Measurements from ENCODE around the gene COX7A1.
A peak's percentile ranks its signal among the peaks of the same experiment; 100 is the strongest.
"Not testable (repeated sequence)": the region's sequence is repeated elsewhere in the genome, so short reads cannot be mapped to it uniquely, and the experiment has no call there.

COX7A1 gene

DNA sequence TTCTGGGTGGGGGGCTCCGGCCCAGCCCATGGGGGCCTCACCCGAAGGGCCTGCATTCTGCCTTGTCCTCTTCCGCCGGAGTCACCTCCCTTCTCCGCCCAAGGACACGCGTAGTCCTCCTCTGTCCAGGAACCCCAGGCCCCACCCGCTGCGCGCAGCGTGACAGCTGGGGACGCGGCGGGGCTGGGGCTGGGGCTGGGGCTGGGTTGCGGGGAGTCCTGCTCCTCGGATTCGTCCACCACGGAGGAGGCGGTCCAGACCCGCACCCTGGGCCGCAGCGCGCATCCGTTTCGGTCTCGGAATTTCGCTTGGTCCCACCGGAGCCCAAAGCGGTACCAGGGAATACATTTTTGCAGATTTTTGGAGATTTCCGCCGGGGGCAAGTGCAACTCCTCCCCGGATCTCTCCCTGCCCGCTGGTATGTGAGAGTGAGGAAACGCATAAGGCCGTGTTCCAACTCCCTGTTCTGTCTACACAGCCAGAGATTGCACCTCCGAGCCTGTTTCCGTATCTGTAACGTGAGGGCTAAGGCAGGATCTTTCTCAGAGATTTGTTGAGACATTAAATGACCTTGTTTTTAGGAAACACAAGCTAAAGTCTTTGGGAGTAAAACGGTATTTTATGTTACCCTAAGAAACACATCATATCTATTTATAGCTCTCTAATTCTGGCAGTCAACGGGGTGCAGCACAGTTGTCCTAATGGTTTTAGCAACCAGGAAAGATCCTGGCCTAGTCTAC lies at the start of gene COX7A1:
Gene COX7A1 (minus strand): TSS at position 96 of the 740 bp plus-strand sequence. CDS start 40 bp downstream, at position 56.
- no peak for DNase-seq

DNA sequence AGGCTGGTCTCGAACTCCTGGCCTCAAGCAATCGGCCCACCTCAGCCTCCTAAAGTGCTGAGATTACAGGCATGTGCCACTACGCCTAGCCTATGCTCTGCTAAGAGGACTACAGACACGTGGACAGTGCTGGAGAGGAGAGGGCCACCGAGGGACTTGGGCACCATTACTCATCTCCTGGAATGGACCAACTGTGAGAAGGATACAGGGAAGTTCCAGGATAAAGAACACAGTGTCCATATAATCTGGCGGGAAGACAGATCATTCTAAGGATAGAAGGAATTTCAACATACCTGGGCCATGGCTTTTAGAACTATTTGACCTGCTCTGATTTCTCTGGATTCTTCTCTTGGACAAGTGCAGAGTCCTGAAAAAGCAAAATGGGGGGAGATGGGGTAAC lies 49.4 kb upstream of the COX7A1 start:
- no peak for DNase-seq

DNA sequence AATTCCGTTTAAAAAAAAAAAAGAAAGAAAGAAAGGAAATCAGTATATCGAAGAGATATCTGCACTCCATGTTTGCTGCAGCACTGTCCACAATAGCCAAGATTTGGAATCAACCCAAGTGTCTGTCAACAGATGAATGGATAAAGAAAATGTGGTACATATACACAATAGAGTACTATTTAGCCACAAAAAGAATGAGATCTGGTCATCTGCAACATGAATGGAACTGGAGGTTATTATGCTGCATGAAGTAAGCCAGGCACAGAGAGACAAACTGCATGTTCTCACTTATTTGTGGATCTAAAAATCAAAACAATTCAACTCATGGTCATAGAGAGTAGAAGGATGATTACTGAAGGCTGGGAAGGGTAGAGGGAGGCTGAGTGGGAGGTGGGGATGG lies 45.9 kb upstream of the COX7A1 start:
- DNase-seq = no peak

DNA sequence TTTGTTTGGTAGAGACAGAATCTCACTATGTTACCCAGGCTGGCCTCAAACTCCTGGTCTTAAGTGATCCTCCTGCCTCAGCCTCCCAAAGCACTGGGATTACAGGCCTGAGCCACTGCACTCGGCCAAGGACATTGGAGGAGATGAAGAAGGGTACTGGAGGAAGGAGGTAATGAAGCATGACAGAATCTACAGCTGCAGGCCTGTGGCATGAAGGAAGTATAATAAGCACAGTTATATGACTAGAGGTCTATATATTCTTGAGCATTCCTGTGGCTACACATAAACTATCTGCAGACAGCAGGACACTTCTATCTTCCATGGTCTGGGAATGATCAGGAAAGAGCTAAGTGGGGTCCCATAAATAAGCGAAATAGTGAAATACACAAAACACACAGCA lies 44.0 kb upstream of the COX7A1 start:
- peak; percentile 32 for DNase-seq

DNA sequence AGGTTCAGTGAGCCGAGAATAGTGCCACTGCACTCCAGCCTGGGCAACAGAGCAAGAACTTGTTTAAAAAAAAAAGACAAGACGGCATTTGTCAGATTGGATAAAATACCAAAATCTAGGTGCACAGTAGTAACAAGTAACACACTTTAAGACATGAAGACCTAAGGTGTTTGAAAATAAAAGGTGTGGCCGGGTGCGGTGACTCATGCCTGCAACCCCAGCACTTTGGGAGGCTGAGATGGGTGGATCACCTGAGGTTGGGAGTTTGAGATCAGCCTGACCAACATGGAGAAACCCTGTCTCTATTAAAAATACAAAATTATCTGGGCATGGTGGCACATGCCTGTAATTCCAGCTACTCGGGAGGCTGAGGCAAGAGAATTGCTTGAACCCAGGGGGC lies 34.5 kb upstream of the COX7A1 start:
- DNase-seq = not testable (repeated sequence)

DNA sequence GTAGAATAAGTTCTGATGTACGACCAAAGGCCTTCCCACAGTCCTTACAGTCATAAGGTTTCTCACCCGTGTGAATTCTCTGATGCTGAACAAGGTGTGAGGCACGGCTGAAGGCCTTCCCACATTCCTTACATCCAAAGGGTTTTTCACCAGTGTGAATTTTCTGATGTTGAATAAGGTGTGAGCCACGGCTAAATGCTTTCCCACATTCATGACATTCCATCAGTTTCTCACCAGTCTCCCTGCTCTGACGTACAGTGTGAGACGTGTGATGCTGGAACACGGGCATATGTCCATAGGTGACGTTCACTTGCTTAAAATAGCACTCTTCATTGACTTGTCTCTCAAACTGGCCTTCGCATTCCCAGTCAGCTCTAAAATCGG lies 31.0 kb upstream of the COX7A1 start:
- DNase-seq = no peak

DNA sequence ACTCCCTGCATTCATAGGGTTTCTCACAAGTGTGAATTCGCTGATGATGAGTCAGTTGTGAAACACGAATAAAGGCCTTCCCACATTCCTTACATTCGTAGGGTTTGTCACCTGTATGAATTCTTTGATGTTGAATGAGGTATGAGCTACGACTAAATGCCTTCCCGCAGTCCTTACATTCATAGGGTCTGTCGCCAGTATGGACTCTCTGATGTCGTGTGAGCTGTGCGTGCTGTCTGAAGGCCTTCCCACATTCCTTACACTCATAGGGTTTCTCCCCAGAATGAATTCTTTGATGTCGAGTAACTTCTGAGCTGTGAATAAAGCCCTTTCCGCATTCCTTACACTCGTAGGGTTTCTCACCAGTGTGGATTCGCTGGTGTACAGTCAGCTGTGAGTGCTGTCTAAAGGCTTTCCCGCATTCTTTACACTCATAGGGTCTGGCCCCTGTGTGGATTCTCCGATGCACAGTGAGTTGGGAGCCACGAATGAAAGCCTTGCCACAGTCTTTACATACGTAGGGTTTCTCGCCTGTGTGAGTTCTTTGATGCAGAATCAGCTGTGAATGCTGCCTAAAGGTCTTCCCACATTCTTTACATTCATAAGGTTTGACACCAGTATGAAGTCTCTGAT lies 30.5 kb upstream of the COX7A1 start:
- DNase-seq = peak; percentile 94

DNA sequence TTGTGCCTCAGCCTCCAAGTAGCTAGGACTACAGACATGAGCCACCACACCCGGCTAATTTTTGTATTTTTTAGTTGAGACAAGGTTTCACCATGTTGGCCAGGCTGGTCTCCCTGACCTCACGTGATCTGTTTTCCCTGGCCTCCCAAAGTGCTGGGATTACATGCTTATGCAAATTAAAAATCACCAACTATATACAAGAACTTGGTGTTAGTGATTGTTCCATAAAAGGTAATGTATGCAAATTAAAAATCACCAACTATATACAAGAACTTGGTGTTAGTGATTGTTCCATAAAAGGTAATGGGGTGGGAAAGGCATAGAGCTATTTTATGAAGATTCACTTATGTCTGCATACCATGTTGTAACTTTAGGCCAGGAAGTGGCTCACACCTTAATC lies 26.8 kb upstream of the COX7A1 start:
- not testable (repeated sequence) for DNase-seq

DNA sequence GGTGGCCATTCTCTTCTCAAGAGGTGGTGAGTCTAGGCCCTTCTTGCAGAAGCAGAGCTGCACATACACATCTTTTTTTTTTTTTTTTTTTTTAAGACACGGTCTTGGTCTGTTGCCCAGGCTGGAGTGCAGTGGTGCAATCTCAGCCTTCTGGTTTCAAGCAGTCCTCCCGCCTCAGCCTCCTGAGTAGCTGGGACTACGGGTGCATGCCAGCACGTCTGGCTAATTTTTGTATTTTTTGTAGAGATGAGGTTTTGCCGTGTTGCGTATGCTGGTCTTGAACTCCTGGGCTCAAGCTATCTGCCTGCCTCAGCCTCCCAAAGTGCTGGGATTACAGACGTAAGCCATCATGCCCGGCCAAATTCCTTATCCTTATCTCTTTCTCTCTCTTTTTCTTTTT lies 21.6 kb upstream of the COX7A1 start:
- DNase-seq = not testable (repeated sequence)

DNA sequence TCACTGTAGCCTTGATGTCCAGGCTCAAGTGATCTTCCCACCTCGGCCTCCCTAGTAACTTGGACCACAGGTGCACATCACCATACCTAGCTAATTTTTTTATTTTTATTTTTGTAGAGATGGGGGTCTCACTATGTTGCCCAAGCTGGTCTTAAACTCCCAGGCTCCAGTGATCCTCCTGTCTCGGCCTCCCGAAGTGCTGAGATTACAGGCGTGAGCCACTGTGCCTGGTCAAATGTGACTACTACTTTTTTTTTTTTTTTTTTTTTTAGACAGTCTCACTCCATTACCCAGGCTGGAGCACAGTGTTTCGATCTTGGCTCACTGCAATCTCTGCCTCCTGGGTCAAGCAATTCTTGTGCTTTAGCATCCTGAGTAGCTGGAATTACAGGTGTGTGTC lies 20.6 kb upstream of the COX7A1 start:
- no peak for DNase-seq

DNA sequence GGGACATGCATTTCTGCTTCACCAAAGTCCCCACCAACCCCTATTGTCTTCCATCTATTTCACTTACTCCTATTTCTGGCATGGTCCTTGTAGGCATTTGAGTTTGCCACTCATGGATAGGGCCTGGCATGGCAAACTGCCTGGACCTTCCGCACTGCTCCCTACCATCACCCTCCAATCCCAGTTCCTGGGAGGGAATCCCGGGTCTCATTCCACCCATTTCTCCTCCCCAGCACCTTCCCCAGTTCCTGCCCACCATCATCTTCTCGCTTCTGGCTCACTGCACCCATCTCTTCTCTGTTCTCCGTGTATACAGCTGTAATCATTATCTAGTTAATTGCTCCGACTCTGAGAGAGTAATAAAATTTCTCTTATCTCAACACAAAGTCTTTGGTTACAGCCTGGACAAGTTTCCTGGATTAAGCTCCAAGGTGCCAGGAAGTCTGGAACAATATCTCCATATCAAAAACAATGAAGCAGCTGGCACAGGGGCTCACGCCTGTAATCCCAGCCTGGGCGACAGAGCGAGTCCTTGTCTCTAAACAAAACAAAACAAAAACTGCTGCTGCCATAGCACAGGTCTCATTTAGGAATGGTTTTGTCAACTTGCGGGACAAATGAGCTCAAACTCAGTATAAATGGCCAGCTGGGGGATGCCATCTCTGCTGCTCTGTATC lies 17.0 kb upstream of the COX7A1 start:
- DNase-seq = no peak

DNA sequence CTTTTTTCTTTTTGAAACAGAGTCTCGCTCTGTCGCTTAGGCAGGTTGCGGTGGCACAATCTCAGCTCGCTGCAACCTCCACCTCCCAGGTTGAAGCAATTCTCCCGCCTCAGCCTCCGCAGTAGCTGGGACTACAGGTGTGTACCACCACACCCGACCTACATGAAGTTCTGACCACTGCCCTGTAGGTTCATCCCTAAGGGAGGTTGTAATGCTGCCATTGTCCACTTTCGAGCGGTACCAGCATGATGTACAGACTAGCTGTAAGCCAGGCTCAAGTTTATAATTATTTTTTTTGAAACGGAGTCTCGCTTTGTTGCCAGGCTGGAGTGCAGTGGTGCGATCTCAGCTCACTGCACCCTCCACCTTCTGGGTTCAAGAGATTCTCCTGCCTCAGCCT lies 11.6 kb upstream of the COX7A1 start:
- no peak for DNase-seq

DNA sequence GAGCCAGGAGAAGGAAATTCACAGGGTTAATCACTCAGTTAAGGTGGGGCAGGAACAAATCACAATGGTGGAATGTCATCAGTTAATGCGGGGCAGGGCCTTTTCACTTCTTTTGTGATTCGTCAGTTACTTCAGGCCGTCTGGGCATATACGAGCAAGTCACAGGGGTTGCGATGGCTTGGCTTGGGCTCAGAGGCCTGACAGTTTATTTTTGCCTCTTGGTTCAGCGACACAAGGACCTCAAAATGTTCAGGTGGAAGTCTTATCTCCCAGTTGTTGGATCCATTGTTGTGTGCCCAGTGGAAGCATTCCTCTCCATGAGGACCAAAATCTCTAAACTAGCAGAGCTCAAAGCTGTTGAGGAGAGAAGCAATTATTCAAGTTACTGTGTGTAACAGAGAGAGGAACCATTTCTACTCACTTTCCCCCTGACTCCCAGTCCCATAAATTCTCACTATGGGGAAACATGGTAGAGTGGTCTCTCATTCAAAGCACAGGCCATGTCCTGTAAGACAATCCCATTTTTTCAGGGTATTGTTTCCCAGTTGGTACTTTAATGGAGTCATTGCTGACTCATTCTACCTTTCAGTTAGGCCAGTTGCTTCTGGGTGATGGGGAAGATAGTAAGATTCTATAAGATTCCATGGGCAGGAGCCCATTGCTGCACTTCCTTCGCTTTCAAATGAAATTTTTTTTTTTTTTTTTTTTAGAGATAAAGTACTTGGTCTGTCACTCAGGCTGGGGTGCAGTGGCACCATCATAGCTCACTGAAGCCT lies 8.8 kb upstream of the COX7A1 start:
- DNase-seq = no peak

DNA sequence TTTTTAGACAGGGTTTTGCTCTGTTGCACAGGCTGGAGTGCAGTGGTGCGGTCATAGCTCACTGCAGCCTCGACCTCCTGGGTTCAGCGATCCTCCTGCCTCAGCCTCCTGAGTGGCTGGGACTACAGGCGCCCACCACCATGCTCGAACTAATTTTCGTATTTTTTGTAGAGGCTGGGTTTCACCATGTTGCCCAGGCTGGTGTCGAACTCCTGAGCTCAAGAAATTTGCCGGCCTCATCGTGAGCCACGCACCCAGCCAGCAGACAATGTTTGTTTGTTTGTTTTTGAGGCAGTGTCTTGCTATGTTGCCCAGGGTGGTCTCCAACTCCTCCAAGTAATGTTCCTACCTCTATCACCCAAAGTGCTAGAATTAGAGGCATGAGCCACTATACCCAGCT lies 879 bp upstream of the COX7A1 start:
- no peak for DNase-seq

DNA sequence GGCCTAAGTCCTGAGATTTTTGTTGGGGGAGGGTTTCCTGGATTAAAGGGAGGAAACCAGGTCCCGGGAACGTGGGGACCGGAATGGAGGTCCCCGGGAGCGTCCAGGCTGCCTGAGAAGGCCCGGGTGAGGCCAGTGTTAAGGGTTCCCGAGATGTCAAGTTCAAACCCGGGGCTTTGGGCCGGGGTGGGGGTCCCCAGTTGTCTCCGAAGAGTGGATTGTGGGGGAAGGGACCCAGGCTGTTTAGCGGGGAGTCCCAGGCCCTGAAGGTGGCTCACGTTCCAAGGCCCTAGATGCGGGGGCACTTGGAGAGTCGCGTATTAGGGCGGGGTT lies 262 bp downstream of the COX7A1 start:
- no peak for DNase-seq

DNA sequence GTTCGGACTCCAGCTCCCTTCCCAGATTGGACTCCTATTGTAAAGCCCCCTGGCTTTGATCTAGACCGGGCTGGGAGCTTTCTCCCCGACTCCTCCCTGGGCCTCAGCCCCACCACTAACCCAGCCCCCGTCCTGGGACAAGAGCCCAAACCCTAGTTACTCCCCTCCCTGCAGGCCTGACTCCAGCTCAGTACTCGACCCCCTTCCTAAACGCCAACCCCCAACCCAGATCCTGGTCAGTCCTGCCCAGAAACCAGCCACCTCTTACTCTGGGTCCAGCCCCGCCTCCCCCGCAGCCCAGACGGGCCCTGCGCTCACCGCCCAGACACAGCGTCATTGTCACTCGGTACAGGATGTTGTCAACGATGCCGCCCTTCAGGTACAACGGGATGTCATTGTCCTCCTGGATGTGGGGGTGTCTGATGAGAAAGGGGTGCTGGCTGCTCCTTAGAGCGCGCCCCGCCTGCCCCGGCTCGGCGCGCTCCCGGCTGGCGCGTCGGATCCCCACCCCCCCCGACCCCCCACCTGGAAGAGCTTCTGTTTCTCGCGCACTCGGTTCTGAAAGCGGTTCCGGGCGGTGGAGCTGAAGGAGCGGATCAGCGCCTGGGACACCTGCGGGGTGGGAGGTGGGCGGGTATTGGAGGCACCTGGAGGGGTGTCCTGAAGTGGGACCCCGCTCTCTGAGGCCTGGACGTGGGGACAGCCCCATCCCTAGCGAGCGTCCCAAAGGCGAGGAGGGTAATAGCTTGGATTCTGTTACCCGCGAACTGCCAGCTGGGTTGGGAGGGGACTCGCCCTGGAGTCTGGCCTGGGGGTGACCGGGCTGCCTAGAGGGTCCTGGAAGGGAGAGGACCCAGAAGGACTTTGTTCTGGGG lies 866 bp downstream of the COX7A1 start:
- no peak for DNase-seq

DNA sequence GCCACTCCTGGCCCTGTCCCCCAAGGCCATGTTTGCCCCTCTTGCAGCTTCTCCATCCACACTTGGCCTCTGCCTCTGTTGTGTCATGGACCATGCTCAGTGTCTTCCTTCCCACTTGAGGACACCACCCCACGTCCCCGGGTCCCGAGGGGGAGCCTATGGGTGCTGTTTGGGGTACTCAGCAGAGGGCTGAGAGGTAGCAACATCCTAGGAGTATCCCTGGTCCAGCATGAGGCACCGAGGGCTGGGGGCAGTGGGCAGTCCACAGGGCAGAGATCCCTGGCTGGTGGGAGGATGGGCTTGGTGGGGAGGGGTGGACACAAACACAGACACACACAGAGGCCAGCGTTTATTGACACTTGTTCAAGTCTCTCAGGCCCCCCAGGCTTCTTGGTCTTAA lies 1.7 kb downstream of the COX7A1 start:
- DNase-seq = no peak

DNA sequence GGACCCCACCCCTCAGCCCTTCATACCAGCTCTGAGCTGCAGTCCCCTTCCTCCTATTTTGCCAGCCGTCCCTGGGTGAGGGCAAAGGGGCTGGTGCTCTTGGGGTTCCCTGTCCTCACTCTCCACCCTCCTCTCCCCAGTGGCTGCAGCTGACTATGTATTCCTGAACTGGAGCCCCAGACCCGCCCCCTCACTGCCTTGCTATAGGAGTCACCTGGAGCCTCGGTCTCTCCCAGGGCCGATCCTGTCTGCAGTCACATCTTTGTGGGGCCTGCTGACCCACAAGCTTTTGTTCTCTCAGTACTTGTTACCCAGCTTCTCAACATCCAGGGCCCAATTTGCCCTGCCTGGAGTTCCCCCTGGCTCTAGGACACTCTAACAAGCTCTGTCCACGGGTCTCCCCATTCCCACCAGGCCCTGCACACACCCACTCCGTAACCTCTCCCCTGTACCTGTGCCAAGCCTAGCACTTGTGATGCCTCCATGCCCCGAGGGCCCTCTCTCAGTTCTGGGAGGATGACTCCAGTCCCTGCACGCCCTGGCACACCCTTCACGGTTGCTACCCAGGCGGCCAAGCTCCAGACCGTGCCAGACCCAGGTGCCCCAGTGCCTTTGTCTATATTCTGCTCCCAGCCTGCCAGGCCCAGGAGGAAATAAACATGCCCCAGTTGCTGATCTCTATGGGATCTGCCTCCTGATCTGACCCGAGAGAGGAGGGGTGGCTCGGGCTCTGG lies 2.4 kb downstream of the COX7A1 start:
- no peak for DNase-seq

DNA sequence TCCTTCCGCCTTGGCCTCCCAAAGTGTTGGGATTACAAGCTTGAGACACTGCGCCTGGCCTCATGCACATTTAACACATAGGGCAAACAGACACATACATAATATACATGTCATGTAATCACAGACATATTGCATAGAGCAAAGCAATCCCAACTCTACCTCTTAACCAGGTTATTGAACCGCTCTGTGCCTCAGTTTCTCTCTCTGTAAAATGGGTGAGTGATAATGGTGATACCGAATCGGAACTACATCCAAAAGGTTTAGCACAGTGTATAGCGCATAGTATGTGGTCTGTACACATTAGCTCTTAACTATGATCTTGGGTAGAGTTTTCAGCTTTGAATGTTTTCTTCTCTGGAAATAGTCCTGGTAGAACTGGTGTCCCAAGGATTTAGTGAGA lies 7.6 kb downstream of the COX7A1 start:
- no peak for DNase-seq

DNA sequence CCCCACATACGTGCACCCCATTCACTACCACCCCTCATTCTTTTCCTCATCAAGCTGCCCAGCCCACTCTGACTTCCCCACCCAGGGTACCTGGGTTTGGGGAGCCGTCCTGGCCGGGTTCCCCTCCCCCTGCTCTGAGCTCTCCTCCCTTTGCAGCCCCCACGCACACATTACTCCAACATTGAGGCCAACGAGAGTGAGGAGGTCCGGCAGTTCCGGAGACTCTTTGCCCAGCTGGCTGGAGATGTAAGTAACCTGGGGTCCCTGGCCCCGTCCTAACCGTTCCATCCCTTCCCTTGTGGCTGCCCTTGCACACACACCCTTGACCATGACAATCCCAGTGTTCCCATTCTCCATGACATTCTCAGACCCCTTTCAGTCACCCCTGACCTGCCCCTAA lies 9.8 kb downstream of the COX7A1 start:
- DNase-seq = no peak

DNA sequence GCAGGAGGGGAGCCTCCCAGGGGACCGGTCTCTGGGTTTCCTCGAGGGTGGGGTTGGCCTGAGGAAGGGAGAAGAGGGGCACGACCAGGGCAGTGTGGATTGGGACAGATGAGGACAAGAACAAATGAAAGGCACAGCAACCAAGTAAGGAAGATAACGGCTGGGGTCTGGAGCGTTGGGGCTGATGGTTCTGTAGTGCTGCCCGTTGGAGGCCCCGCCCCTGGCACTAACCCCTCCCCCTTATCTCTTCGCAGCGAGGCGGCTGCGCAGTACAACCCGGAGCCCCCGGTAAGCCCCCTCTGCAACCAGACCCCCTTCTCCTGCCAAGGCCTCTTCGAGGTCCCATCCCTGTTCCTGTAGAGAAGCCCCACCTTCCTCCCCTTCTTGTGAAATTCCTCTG lies 10.2 kb downstream of the COX7A1 start:
- DNase-seq = no peak

All from fibroblast of upper back skin (primary cell).